Fibroblast of lung (primary cell): ENCODE data around the gene DOCK4.

Source experiments
- CTCF ChIP-seq, 2 donors: IDR thresholded peaks in 1 of 2; conservative IDR thresholded peaks in 1 of 2; 1 replicate in 1 of 2; 2 replicates in 1 of 2; pipeline ENCODE4 v1.5.1; 2011 to 2012; ENCODE audit warnings: low read length in 2 of 2, control low read depth in 1 of 2, inconsistent platforms in 1 of 2, low read depth in 1 of 2, mild to moderate bottlenecking in 1 of 2
- EZH2 ChIP-seq: IDR thresholded peaks from 2 replicates; pipeline ENCODE4 v1.5.1; 2012; ENCODE audit warnings: low read length, control low read depth, mild to moderate bottlenecking; ENCODE audit errors: missing control alignments

- TF ChIP-seq CTCF (conservative IDR thresholded peaks at IDR 0.05 in 1 of 2, IDR thresholded peaks at IDR 0.05 in 1 of 2; ENCODE audit: low read depth in 1 of 2, low read length in 2 of 2) (no peak), EZH2 (no peak)
Measured at GRCh38 chr7:112073530-112073929, 132.7 kb downstream of the DOCK4 start.
